T follicular helper cell (primary cell): ENCODE results near the gene AP2A1.
A peak's percentile ranks its signal among the peaks of the same experiment; 100 is the strongest.

Experiments used
- DNase-seq: peaks from one replicate; pipeline ENCODE4 v3.0.0-alpha.2; 2020; ENCODE audit warnings: low read depth

The AP2A1 gene

DNA sequence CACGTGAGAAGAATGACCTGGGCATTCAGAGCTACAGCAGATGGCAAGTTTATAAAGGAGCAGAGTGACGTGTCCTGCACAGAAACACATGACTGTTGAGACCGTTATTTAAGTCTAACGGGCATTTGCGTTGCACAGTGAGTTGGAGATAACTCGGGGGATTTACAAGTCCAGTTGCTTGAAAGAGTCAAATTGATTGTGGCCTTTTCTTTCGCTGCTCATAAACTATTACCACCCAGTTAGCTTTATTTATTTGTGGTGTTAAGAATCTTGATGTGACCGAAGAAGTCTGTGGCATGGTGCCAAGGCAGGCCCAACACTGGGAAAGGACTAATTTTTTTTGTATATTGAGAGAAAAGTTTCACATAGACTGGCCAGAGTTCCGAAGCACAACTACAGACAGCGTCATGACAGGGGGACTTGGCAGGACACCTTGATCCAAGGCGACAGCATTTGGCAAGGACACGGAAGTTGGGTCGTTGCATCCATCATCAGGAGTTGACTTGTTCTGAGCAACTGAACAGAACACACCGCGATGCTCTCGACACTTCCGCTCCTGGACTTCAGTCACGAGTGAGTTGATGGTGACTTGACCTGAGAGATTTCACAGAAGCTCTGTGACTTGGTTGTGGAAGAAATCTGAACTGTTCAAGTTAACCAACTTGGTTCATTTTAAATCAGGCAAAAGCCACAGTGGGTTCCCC is 72.2 kb downstream of the AP2A1 start:
- DNase-seq: no peak

DNA sequence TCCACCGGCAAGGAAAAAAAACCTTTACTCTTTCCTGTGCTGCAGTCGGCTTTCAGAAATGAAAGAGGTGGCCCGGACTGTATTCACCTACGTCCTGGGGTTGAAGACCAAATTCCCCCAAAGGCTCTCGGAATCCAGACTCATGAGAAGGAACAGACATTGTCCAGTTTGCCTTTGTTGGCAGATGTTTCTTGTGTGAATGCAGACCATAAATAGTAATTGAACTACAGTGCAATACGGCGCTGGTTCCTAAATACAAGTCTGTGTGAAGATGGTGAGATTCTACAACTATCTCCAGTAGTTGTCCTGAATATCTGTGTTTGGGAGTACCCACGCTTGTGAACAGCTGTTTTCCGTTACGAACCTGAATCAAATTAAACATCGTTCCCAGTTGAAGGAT is 72.9 kb downstream of the AP2A1 start:
- no peak for DNase-seq

DNA sequence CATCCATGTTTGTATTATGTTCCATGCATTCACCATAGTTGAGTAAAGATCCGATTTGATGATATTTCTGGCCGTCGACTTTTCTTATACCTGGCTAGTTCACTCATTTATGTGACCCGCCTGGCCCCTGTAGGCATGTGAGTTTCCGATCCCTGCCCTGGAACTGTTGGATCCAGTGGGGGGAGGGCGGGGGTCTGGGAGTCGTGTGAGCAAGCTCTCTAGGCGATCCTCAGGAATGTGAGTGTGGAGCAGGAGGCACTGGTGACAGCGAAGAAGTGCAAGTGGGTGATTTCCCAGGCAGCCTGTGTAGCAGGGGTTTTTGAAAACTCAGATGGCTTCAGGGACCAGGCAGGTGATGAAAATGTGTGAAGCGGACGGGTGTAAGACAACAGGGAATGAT is 73.5 kb downstream of the AP2A1 start:
- DNase-seq: no peak

DNA sequence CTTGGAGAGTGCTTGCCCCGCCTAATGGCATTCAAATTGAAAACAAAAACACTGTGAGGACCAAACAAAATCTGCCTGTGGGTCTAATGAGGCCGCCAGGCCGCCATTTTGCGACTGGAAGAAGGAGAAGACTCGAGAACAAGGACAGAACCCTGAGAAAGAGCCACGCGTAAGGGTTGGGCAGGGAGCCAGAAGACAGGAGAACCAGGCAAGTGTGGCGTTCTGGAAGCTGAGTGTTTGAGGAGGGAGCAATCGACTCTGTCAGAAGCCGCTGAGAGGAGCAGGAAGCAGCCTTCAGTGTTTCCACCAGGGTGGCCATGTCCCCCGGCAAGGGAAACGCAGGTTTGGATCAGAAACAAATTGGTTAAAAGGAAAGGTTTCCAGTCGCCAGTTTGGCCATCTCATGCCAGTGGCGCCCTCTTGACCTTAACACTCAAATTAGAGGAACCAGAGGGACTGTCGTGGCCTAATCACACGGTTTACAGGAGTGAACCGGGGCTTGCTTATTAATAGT is 74.0 kb downstream of the AP2A1 start:
- DNase-seq: no peak

DNA sequence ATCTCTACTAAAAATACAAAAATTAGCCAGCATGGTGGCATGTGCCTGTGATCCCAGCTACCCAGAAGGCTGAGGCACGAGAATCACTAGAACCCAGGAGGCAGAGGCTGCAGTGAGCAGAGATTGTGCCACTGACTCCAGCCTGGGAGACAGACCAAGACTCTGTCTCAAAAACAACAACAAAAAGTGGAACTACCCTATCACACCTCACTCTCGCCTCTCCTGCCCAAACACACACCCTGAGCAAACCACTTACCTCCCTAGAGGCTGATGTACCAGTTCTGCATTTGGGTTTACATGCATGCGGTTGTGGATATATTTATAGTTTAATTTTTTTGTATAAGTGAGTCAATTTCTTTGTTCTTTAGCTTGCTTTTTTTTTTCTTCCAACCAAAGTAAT is 76.5 kb downstream of the AP2A1 start:
- DNase-seq: no peak

DNA sequence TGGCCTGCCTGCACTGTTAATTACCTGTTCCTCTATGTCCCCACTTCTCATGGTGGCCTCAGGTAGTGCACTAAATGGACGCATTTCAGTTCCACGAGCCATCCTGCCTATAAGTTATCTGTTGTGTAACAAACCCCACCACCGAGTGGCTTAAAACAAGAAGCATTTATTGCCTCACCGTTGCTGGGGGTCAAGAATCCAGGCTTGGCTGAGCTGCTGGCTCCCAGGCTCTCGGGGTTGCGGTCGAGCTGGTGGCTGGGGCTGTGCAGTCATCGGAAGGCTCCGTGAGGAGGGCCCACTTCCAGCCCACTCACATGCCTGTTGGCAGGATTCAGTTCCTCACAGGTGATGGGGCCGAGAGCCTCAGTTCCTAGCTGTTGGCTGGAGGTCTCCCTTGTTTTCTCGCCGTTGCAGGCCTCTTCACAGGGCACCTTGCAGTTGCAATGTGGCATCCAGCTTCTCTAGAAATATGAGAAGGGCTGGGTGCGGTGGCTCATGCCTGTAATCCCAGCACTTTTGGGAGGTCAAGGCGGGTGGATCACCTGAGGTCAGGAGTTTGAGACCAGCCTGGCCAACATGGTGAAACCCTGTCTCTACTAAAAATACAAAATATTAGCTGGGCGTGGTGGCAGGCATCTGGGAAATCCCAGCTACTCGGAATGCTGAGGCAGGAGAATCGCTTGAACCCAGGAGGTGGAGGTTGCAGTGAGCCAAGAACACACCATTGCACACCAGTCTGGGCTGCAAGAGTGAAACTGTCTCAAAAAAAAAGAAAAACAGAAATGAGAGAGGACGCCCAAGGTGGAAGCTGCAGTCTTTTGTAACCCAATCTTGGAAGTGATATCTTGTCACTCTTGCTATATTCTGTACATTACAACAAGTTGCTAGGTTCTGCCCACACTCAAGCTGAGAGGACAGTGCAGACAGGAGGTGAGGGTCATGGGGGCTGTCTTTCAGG is 77.6 kb downstream of the AP2A1 start:
- DNase-seq: no peak

DNA sequence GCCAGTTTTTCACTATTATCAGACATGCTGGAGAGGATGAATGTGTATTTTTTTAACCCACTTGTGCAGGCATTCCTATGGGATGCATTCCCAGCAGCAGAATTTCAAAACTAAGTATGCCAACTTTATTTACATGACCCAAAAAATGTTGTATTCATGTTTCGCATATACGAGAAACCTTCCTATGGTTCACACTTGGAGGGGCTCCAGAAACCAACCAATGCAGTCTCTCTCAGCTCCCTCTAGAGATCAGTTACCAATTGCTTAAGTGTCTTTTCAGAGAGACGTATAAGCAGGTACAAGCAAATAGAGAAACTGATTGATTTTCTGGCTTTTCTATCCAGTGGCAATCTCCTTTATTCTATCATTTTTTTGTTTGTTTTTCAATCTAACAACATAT is 78.6 kb downstream of the AP2A1 start:
- no peak for DNase-seq

DNA sequence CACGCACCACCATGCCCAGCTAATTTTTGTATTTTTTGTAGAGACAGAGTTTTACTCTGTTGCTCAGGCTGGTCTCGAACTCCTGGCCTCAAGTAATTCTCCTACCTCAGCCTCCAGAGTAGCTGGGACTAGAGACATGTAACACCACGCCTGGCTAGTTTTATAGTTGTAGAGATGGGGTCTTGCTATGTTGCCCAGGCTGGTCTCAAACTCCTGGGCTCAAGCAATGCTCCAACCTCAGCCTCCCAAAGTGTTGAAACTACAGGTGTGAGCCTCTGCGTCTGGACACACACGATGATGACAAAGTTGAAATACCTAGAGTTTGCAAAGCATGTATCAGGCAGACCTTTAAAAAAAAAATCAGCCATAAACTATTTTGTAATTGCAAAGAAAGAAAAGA is 79.6 kb downstream of the AP2A1 start:
- DNase-seq: no peak

DNA sequence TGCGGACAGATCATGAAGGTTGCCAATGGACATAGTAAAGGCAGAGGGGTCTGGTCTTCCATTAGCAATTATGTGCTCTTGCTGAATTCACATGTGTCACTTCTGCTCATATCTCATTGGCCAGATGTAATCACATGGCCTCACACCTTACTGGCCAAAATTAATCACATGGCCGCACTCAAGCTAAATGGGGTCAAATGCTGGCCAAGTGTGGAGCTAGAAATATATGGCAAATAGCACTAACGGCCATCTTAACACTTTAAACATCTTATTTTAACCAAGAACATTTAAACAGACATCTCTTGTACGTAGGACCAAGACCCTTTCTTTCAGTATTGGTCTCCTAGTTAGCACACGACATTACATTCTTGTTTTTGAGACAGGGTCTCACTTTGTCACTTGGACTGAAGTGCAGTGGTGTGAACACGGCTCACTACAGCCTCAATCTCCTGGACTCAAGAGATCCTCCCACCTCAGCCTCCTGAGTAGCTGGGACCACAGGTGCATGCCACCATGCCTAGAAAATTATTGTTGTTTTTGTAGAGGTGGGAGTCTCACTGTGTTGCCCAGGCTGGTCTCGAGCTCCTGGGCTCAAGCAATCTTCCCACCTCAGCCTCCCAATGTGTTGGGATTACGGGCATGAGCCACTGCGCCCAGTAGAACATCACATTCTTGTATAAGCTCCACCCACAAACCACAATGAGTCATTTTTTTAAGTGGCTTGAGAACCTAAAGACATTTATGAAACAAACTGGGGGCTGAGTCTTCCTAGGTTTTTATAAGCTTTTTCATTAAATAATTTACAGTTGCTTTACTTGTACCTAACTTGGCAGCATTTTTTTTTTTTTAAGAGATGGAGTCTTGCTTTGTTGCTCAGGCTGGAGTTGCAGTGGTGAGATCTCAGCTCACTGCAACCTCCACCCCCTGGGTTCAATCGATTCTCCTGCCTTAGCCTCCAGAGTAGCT is 81.2 kb downstream of the AP2A1 start:
- no peak for DNase-seq

DNA sequence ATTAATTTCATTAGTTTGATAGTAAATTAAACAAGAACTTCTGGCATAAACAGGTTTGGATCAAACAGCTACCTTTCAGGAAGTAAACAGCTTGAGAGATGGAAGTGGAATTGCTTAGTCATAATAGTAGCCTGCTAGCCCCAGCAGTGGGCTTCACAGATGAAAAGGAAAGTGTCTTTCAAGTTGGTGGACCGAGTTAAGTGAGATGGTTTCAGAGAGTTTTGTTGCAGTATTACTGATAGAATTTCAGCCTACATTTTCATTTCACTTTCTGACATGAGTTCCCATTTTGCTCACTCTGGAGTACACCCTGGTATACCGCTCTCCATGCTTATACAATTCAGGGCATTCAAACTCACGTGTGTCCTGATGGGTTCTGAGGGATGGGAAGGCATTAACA is 82.1 kb downstream of the AP2A1 start:
- no peak for DNase-seq

DNA sequence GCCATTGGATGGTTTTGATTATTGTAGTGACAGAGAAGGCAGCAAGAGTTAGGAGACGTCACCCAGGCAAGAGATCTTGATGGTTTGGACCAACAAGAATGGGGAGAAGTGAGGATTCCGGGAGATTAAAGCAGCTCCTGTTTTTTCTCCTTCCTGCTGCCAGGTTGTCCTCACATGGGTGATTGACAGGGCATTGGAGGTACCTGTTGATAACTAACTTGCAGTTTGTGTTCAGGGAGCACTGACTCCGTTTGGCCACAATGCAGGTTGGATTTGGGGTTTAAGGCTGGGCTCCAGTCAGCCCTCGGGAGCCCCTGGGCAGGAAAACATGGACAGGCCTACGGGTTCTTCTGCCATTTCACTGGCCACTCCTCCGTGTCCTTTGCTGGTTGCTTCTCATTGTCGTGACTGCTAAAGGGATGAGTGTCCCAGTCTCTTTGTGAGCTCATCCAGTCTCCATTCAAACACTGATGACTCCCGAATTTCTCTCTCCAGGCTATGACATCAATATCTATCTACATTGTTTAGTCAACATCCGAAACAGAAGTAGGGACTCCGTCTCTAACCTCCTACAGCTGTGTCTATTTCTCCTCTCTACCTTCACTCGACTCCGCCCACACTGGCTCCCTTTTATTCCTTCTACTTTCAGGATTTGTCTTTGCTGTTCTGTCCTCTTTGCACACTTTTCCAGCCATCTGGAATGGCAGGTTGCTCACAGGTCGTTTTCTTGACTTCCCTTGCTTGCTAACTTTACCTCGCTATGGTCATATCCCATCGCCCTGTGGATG is 82.8 kb downstream of the AP2A1 start:
- DNase-seq: no peak

DNA sequence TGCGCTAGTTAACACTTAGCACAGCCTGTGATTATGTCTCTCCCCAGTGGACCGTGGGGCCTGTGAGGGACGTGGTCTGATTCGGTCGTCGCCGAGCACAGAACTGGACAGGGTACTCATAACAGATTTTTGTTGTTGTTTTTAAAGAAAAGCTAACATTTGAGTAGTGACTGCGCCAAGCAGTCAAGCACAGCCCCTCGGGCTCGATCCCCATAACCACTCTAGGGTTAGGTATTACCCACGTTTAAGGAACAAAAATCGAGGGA is 83.4 kb downstream of the AP2A1 start:
- DNase-seq: no peak

DNA sequence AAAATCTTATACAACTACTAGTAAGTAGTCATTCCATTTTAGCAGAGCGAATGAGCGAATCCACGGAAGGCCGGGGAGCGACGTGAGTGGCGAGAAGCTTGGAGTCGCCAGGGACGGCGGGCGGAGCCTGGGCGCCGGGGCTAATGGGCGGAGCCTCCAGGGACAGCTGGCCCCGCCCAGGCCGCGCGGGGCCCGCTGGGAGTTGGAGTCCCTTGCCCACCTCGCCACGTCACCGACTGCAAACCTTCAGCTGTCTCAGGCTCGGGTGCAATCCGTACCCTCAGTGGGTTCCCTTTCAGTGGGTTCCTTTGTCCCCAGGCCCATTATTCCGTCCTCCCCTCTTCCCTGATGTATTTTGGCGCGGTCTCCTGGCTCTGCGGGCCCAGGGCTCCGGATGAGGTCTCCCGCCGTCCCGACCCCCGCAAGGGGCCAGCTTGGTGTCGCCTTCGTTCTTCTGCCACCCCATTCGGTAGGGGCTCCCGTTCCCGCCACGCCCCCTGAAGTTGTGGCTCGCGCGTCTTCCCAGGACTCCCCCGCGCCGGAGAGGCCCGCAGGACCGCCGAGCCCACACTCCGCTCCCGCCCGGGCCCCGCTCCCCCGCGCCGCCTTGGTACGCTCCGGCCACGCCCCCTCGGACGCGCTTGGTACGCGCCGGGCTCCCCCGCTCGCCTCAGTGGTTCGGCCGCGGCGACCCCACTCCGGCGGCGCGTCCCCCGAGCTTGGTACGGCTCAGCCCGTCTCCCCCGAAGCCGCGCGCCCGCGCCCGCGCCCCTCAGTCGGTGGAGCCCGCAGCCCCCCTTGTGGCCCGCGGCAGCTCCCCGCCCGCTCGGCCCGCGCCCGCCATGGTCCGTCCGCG is 83.9 kb downstream of the AP2A1 start, which contains the start of gene PTOV1:
TSS of gene PTOV1 (plus strand) at position 673 of the 856 bp plus-strand sequence.
- peak; percentile 80 for DNase-seq

DNA sequence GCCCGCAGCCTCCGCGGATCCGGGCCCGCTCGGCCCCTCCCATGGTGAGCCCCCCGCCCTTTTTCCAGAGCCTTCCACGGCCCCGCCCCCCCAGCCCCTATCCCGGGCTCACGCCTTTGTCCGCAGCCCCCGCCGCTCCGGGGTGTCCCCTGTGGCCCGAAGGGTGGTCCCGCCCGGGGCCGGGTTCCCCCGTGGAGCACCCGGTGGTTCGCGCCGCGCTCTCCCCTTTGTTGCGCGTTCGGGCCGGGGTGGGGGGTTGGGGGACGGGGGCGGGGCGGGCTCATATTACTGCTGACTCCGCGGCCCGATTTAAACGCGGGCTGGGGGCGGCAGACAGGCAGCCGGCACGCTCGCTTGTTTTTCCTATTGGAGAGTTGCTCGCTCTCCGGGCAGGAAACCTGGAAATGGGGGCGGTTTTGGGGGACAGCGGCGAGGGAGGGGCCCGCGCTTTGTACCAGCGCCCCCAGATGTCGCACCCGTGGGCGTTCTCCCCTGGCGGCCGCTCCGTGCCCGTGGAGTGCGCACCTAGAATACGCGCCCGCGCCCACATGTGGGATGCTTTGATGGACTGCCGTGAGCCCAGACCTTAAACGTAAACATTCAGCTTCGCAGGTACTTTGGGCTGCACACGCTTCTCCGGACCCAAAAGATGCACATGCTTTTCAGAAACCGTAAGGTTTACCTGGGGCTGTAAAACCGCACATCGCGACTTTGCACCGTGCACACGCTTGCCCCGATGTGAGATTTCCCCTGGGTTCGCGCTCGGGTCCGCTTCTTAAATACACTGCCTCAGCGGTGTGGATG is 84.9 kb downstream of the AP2A1 start:
- DNase-seq: no peak

DNA sequence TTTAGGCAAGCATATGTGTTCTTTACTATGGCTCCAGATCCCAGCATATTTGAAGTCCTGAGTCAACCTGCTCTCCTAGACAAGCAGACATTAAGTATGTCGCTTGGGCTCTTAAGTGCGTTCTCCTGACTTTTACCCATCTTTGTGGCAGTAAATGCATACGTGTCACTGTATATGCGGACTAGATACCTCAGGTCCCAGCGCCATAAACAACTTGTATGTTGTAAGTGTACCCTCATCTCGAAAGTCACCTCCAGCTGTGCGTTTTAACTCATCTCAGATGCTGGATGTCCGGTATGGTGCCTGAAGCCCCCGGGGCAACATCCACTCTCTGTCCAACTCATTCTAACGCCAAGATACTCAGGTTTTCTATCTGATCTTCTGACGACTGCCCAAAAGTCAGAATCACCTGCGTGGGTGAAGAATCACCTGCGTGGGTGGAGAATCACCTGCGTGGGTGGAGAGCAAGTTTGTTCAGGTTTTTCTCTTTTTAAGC is 85.9 kb downstream of the AP2A1 start:
- no peak for DNase-seq

DNA sequence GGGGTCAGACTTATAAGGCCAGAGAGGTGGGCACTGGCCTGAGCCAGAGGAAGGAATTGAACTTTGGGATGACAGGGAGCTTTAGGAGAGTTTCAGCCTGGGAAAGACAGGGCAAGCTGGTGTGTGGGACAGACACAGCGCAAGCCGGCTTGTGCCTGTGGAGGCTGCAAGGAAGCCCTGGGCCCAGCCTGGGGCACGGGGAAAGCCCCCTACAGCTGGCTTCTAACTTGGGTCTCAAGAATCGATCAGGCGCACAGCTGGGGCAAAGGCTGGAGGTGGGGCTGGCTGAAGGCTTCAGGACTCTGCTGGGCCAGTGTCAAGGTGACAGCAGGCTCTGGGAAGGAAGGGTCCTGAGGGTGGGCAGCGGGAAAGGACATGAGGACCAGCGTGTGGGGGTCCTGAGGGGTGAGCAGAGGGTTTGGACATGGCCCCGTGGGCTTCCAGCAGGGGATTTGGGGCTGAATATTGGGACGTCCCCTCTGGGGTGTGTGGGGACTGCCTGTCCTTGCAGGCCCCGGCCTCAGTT is 87.1 kb downstream of the AP2A1 start:
- no peak for DNase-seq

DNA sequence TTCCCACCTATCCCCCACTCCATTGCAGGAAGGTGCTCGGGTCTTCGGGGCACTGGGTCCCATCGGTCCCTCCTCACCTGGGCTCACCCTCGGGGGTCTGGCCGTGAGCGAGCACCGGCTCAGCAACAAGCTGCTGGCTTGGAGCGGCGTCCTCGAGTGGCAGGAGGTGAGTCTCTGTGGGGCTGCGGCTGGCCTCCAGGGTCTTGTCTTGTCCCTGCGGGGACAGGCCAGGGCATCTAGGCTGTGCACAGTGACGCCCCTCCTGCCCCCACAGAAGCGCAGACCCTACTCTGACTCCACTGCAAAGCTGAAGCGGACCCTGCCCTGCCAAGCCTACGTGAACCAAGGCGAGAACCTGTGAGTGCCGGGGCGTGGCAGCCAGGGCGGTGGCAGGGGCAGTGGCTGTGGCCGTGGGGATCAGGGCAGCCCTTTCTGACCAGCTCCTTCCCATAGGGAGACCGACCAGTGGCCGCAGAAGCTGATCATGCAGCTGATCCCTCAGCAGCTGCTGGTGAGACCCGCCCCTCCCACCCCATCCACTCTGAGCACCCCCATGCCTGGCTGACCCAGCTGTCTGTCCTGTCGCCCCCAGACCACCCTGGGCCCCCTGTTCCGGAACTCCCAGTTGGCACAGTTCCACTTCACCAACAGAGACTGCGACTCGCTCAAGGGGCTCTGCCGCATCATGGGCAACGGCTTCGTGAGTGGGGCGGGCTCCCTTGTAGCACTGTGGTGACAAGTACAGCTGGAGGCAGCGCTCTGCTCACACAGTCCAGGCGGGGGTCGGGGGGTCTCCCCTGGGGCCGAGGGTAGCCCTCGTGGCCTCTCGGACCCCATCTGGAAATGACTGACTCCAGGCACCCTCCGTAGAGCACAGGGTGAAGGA is 87.8 kb downstream of the AP2A1 start:
- DNase-seq: no peak

DNA sequence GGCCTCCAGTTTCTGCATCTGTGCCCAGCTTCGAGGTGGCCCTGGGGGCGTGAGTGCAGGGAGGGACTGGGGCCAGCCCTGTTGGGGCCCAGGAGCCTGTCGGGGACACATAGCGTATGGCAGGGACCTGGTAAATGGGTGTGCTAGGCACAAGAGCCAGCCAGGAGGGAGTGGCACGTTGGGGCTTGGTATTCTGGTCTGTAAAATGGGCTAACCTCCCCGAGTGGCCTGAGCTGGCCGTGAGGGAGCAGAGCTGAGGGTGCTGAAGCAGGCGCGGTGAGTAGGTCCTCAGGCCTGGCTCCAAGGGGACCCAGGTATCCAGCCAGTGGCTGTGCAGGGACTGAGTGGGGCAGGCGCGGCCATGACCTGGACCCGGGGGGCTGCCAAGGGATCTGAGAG is 88.5 kb downstream of the AP2A1 start:
- no peak for DNase-seq
